Caco-2 (cell line): Measurements from ENCODE around the gene ZG16. TPM values are rescaled to one million over a fixed set of nuclear protein-coding genes. Genes with fewer than 3 reads are reported as not detected.
"Not testable (repeated sequence)": the region's sequence is repeated elsewhere in the genome, so short reads cannot be mapped to it uniquely, and the experiment has no call there.

Source experiments
- BruUV-seq: library from RNA; stranded (reverse); fragments of 400-500 nt; replicated peaks from 2 replicates; lab custom pipeline; 2021; lab: Mats Ljungman, UMichigan
- CTCF ChIA-PET: fragments of 300-600 bp; sonication (Branson Sonifier 250); formaldehyde crosslinking; loops from one replicate; lab custom pipeline; 2022; ENCODE audit warnings: antibody characterized with exemption; lab: Charles Lee
- POLR2A ChIA-PET: fragments of 300-600 bp; sonication (Branson Sonifier 250); formaldehyde crosslinking; loops from one replicate; lab custom pipeline; 2022; ENCODE audit warnings: antibody characterized with exemption; lab: Charles Lee
- DNase-seq, 2 experiments: peaks; one replicate each; pipeline versions ENCODE4 v3.0.0 to v3.0.0-alpha.2; 2020 to 2022
- H3K27me3 ChIP-seq: replicated peaks from 2 replicates; pipeline ENCODE4 v1.6.0; 2011; ENCODE audit warnings: low read length; ENCODE audit not compliant: control insufficient read depth, insufficient read depth
- H3K36me3 ChIP-seq: 2 replicates; pipeline ENCODE4 v1.5.1; 2011; ENCODE audit warnings: low read length; ENCODE audit not compliant: control insufficient read depth, insufficient read depth
- H3K4me1 ChIP-seq: fragments of 250-450 bp; sonication (Bioruptor Pico); 2 replicates; pipeline ENCODE4 v1.5.1; 2020; ENCODE audit warnings: mild to moderate bottlenecking
- H3K4me3 ChIP-seq: 2 replicates; pipeline ENCODE4 v1.5.1; 2011; ENCODE audit warnings: low read depth, mild to moderate bottlenecking, control low read depth, low read length
- H3K9me3 ChIP-seq: fragments of 250-450 bp; sonication (Bioruptor Pico); 2 replicates; pipeline ENCODE4 v1.5.1; 2020; ENCODE audit warnings: mild to moderate bottlenecking, moderate library complexity
- H3K27ac Mint-ChIP-seq: one replicate; pipeline ENCODE4 v1.8.0; 2022; ENCODE audit warnings: mixed read lengths; ENCODE audit not compliant: unreplicated experiment
- H3K27me3 Mint-ChIP-seq: one replicate; pipeline ENCODE4 v1.8.0; 2022; ENCODE audit warnings: mixed read lengths; ENCODE audit not compliant: insufficient read depth, unreplicated experiment
- H3K36me3 Mint-ChIP-seq: one replicate; pipeline ENCODE4 v1.8.0; 2022; ENCODE audit warnings: mild to moderate bottlenecking, mixed read lengths; ENCODE audit not compliant: insufficient read depth, unreplicated experiment
- H3K4me1 Mint-ChIP-seq: one replicate; pipeline ENCODE4 v1.8.0; 2022; ENCODE audit warnings: low read depth, mixed read lengths; ENCODE audit not compliant: unreplicated experiment
- H3K4me3 Mint-ChIP-seq: one replicate; pipeline ENCODE4 v1.8.0; 2022; ENCODE audit warnings: mild to moderate bottlenecking, moderate library complexity, mixed read lengths; ENCODE audit not compliant: unreplicated experiment
- H3K9me3 Mint-ChIP-seq: one replicate; pipeline ENCODE4 v1.8.0; 2022; ENCODE audit warnings: mixed read lengths; ENCODE audit not compliant: unreplicated experiment
- intact Hi-C: fragments of 100-400 bp; cut with micrococcal nuclease; formaldehyde crosslinking; loops from one replicate; pipeline ENCODE4 v1.10.0; 2022; ENCODE audit not compliant: unreplicated experiment
- total RNA-seq: library from RNA; stranded (reverse); gene quantifications from 2 replicates; pipeline ENCODE4 v1.2.3, GENCODE V29; 2022
- TF ChIP-seq, protein P1 (sequence below), 2 experiments: fragments of 200-600 bp in 1 of 2; IDR thresholded peaks; 1 replicate in 1 of 2; 2 replicates in 1 of 2; pipeline versions ENCODE4 v1.5.1 to v1.8.0; 2011 to 2022; ENCODE audit warnings: antibody characterized with exemption in 1 of 2, control low read depth in 1 of 2, inconsistent platforms in 1 of 2, low read depth in 1 of 2, low read length in 1 of 2, mild to moderate bottlenecking in 1 of 2, moderate library complexity in 1 of 2; ENCODE audit not compliant: insufficient read depth in 1 of 2, severe bottlenecking in 1 of 2, unreplicated experiment in 1 of 2

Gene ZG16
- total RNA-seq, 1 experiment from 2014 or later, result 1.9 TPM

DNA sequence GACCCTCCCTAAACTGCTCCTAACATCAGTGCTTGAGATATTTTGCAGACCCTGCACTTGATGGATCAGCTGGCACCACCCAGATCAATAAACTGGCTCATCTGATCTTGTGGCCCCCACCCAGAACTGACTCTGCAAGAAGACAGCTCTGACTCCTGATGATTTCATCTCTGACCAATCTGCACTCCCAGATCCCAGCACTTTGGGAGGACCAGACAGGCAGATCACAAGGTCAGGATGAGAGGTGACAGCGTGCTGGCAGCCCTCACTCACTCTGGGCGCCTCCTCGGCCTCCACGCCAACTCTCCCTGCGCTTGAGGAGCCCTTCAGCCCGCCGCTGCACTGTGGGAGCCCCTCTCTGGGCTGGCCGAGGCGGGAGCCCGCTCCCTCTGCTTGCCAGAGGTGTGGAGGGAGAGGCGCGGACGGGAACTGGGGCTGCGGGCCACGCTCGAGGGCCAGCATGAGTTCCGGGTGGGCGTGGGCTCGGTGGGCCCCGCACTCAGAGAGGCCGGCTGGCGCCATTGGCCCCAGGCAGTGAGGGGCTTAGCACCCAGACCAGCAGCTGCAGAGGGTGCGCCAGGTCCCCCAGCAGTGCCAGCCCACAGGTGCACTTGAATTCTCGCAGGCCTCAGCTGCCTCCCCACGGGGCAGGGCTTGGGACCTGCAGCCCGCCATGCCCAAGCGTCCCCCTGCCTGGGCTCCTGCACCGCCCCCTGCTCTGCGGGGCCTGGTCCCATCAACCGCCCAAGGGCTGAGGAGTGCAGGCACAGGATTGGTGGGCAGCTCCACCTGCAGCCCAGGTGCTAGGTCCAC, 29.9 kb upstream of the ZG16 start:
- H3K4me1 Mint-ChIP-seq, result no peaks in the 10 kb centered on the region
- TF ChIP-seq, protein P1, sequence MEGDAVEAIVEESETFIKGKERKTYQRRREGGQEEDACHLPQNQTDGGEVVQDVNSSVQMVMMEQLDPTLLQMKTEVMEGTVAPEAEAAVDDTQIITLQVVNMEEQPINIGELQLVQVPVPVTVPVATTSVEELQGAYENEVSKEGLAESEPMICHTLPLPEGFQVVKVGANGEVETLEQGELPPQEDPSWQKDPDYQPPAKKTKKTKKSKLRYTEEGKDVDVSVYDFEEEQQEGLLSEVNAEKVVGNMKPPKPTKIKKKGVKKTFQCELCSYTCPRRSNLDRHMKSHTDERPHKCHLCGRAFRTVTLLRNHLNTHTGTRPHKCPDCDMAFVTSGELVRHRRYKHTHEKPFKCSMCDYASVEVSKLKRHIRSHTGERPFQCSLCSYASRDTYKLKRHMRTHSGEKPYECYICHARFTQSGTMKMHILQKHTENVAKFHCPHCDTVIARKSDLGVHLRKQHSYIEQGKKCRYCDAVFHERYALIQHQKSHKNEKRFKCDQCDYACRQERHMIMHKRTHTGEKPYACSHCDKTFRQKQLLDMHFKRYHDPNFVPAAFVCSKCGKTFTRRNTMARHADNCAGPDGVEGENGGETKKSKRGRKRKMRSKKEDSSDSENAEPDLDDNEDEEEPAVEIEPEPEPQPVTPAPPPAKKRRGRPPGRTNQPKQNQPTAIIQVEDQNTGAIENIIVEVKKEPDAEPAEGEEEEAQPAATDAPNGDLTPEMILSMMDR (IDR thresholded peaks at IDR 0.05; ENCODE audit: insufficient read depth in 1 of 2, low read depth in 1 of 2, low read length in 1 of 2, severe bottlenecking in 1 of 2, unreplicated experiment in 1 of 2), result no peak
- ChIA-PET POLR2A (no interaction called here), CTCF (no interaction called here)
- H3K36me3 Mint-ChIP-seq, result no peaks in the 10 kb centered on the region
- Histone ChIP-seq H3K9me3 (no peaks in the 10 kb centered on the region; the same call in 1 of the 2 replicates), H3K4me3 (no peak overlapping the region), H3K27me3 (no peaks in the 10 kb centered on the region), H3K4me1 (no peaks in the 10 kb centered on the region), H3K36me3 (no peaks in the 10 kb centered on the region)
- no peaks in the 10 kb centered on the region for H3K27me3 Mint-ChIP-seq
- intact Hi-C loops, result no loop called here
- H3K9me3 Mint-ChIP-seq, result no peaks in the 10 kb centered on the region
- no peak overlapping the region for H3K4me3 Mint-ChIP-seq
- no peak overlapping the region for H3K27ac Mint-ChIP-seq
- DNase-seq, result no peak
- no TSS peak for BruUV-seq

DNA sequence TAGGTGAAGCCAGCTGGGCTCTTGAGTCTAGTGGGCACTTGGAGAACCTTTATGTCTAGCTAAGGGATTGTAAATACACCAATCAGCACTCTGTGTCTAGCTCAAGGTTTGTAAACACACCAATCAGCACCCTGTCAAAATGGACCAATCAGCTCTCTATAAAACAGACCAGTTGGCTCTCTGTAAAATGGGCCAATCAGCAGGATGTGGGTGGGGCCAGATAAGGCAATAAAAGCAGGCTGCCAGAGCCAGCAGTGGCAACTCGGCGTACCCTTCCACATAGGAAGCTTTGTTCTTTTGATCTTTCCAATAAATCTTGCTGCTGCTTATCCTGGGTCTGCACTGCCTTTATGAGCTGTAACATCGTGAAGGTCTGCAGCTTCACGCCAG, 29.3 kb upstream of the ZG16 start:
- H3K4me3 Mint-ChIP-seq, H3K9me3 ChIP-seq, H3K36me3 ChIP-seq, H3K27me3 ChIP-seq, CTCF ChIA-PET, H3K27me3 Mint-ChIP-seq, DNase-seq, BruUV-seq, H3K36me3 Mint-ChIP-seq, intact Hi-C loops, H3K9me3 Mint-ChIP-seq, POLR2A ChIA-PET, H3K4me3 ChIP-seq, H3K4me1 ChIP-seq, H3K4me1 Mint-ChIP-seq: not testable (repeated sequence)
- peak overlapping the region; percentile 48 for H3K27ac Mint-ChIP-seq

DNA sequence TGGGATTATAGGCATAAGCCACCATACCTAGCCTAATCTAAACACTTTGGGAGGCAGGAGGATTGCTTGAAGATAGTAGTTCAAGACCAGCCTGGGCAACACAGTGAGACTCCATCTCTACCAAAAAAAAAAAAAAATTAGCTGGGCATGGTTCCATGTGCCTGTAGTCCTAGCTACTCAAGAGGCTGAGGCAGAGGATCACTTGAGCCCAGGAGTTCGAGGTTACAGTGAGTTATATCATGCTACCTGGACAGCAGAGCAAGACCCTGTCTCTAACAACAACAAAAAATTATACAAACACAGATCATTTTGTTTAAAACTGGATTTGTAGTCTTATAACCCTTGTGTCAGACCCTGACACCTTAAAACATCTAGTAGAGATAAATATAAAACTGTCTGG, 24.5 kb upstream of the ZG16 start:
- no peak for DNase-seq
- H3K27ac Mint-ChIP-seq, result no peak overlapping the region
- no peak overlapping the region for H3K4me3 ChIP-seq
- no peaks in the 10 kb centered on the region for H3K27me3 ChIP-seq
- TF ChIP-seq, protein P1 (IDR thresholded peaks at IDR 0.05; ENCODE audit: insufficient read depth in 1 of 2, low read depth in 1 of 2, low read length in 1 of 2, severe bottlenecking in 1 of 2, unreplicated experiment in 1 of 2), result no peak
- H3K4me1 Mint-ChIP-seq, result peaks cover 9% of the 10 kb centered on the region
- H3K4me1 ChIP-seq, result peaks cover 21% of the 10 kb centered on the region
- H3K9me3 ChIP-seq, result no peaks in the 10 kb centered on the region; the same call in 1 of the 2 replicates
- ChIA-PET POLR2A (no interaction called here), CTCF (no interaction called here)
- intact Hi-C loops, result no loop called here
- no peak overlapping the region for H3K4me3 Mint-ChIP-seq
- peaks cover 8% of the 10 kb centered on the region for H3K36me3 Mint-ChIP-seq
- no peaks in the 10 kb centered on the region for H3K36me3 ChIP-seq
- no TSS peak for BruUV-seq
- H3K27me3 Mint-ChIP-seq, result no peaks in the 10 kb centered on the region
- H3K9me3 Mint-ChIP-seq, result peaks cover 1% of the 10 kb centered on the region
